AG04449 (cell line): ENCODE measurements around the gene RAB20.
A peak's percentile ranks its signal among the peaks of the same experiment; 100 is the strongest.
"Not testable (repeated sequence)": the region's sequence is repeated elsewhere in the genome, so short reads cannot be mapped to it uniquely, and the experiment has no call there.

Experiments
- CTCF ChIA-PET: fragments of 350-600 bp; formaldehyde crosslinking; extraction: SDS; loops from one replicate; lab custom pipeline; 2021; ENCODE audit warnings: antibody characterized with exemption; lab: Yijun Ruan, JAX
- POLR2A ChIA-PET: fragments of 400-600, 350-600 bp; formaldehyde crosslinking; extraction: SDS; loops from one replicate; lab custom pipeline; 2020; ENCODE audit warnings: antibody characterized with exemption, inconsistent platforms; lab: Yijun Ruan, JAX
- DNase-seq: peaks from one replicate; pipeline ENCODE4 v3.0.0-alpha.2; 2010; ENCODE audit warnings: low read depth, low spot score
- H3K4me3 ChIP-seq: 2 replicates; pipeline ENCODE4 v1.5.1; 2011; ENCODE audit warnings: low read depth, mild to moderate bottlenecking, control low read depth, low read length
- CTCF ChIP-seq: IDR thresholded peaks from one replicate; pipeline ENCODE4 v1.5.1; 2011; ENCODE audit warnings: mild to moderate bottlenecking, moderate library complexity, low read length, control low read depth, inconsistent platforms; ENCODE audit not compliant: insufficient read depth; ENCODE audit errors: missing control alignments

The RAB20 gene

GRCh38 chr13:110500341-110500740, 61.2 kb downstream of the RAB20 start:
- H3K4me3 ChIP-seq: no peak overlapping the region
- ChIA-PET CTCF (interaction anchor here (0.8 kb wide), 1 partner anchor 118 kb away, joined by 4 read pairs; no protein-coding TSS in a partner anchor), POLR2A (no interaction called here)
- no peak for DNase-seq
- no peak for TF ChIP-seq CTCF

- H3K4me3 ChIP-seq: no peak overlapping the region
- ChIA-PET POLR2A (no interaction called here), CTCF (interaction anchor here (0.8 kb wide), 1 partner anchor 119 kb away, joined by 4 read pairs; no protein-coding TSS in a partner anchor)
- no peak for TF ChIP-seq CTCF
- peak; percentile 51 for DNase-seq
Measured at GRCh38 chr13:110499621-110500281, 61.8 kb downstream of the RAB20 start.

DNA sequence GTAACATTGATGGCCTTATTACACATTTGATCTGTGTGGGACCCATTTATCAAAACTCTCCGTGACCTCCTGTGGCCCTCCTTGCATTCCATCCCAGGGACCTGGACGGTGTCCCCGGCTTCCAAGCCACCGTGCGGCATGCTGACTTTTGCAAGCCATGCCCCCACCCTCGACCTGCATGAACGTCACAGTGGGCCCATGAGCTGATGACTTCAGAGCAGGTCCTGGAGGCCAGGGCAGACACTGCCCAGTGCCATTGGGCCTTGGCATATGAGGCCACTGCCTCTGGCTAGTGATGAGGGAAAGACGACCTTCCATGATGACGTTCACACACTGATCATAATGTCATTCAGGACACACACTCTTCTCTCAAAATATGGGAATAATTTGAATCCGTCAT, 62.8 kb downstream of the RAB20 start:
- ChIA-PET POLR2A (no interaction called here), CTCF (no interaction called here)
- H3K4me3 ChIP-seq: no peak overlapping the region
- no peak for DNase-seq
- TF ChIP-seq CTCF: no peak

GRCh38 chr13:110498327-110498726, 63.2 kb downstream of the RAB20 start:
- ChIA-PET CTCF (no interaction called here), POLR2A (no interaction called here)
- TF ChIP-seq CTCF: no peak
- no peak for DNase-seq
- H3K4me3 ChIP-seq: no peak overlapping the region

GRCh38 chr13:110497896-110498295, 63.6 kb downstream of the RAB20 start:
- POLR2A ChIA-PET, DNase-seq, CTCF ChIA-PET, H3K4me3 ChIP-seq: not testable (repeated sequence)

DNA sequence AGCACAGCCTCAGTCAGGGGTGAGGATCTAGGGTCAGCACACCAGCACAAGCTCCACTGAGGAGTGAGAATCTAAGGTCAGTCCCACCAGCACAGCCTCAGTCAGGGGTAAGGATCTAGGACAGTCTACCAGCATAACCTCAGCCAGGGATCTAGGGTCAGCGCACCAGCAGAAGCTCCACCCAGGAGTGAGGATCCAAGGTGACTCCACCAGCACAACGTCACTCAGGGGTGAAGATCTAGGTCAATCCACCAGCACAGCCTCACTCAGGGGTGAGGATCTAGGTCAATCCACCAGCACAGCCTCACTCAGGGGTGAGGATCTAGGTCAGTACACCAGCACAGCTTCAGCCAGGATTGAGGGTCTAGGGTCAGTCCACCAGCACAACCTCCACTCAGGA, 64.5 kb downstream of the RAB20 start:
- DNase-seq: no peak
- CTCF ChIA-PET: no interaction called here
- POLR2A ChIA-PET: no interaction called here
- TF ChIP-seq CTCF: no peak
- no peak overlapping the region for H3K4me3 ChIP-seq

- POLR2A ChIA-PET: interaction anchor here (0.6 kb wide), 1 partner anchor 9 kb away, joined by 3 read pairs; no protein-coding TSS in a partner anchor
- no peak for TF ChIP-seq CTCF
- CTCF ChIA-PET: no interaction called here
- no peak for DNase-seq
- no peak overlapping the region for H3K4me3 ChIP-seq
Measured at GRCh38 chr13:110496281-110496680, 65.2 kb downstream of the RAB20 start.
